GM21390 (cell line): ENCODE measurements around the gene ZBTB20.
"Not testable (repeated sequence)": the region's sequence is repeated elsewhere in the genome, so short reads cannot be mapped to it uniquely, and the experiment has no call there.

ENCODE experiments used
- ATAC-seq: cut with Tn5 transposase; IDR thresholded peaks from one replicate; pipeline ENCODE4 v1.9.1; 2021; ENCODE audit not compliant: unreplicated experiment

The ZBTB20 gene

DNA sequence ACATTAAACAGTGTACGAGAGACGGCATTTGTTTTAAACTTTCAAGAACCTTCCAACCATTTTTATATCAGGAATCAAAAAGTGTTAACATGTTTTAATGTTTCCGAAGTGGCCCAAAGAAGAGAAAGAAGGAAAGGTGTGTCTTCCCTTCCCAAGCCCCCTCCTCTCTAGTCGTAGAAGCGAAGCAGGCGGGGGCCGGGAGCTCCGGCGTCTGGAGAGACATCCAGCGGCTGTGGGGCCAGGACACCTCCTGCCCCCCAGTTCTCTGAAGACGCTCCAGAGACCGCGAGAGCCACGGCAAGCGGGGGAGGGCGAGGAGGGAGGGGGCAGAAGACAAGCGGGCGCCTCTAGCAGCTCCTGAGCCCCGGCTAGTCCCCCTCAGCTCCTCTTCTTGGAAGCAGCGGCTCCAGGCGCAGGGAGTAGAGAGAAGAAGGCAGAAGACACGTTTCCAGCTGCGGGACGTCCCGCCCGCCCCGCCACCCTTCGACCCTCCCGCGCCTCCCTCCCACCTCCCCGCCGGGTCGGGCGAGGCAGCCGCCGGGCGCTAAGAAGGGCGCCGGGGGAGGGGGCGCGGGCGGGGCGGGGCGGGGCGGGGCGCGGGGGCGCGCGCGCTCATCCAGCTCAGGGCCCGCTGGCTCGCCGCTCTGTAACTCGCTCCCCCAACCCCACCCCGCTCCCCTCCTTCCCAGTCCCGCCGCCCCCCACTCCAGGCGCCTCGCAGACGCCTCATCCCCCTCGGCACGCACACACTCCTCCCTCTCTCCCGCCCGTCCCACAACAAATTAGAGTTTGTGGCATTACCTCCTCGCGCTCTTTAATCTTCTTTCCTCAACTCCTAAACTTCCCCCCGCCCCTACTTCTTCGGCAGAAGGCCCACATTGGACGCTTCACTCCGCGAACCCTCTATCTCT, at the start of gene ZBTB20:
ZBTB20 (minus strand) TSS at position 871 of the 911 bp plus-strand sequence.
- ATAC-seq: peak; percentile 30

DNA sequence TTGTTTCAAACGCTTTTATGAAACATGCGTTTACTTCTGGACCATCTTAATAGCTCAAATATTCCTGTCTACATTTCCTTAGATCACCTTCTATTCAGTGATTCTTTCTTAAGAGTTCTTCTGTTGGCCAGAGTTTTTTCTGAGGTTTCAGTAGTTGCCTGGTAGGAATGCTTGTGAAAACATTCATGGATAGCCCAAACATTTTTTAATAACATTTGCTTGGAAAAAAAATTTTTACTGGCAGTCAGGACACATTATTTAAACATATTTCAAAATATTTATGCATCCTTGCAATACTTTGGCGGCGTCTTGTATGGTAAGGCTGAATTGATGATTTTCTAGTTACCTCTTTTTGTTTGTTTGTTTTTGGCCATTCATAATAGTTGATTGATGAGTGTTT, 47.4 kb upstream of the ZBTB20 start:
- no peak for ATAC-seq

DNA sequence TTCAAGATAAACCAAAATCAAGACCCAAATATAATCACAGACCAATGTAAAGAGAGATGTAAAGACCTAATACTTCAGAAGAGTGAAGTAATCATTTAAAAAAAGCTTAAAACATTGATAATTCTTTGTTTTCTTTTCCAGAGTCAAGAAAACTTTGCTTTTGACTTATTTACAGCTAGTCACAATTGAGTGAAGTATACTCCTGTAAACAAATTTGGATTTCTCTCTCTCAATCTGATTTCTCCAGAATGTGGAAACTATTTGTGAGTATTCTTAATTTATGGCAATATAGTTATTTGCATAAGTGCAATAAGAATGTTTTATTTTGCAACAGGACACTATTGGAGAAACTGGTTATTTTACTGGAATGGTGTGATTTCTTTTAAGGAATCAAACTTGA, 43.7 kb upstream of the ZBTB20 start:
- no peak for ATAC-seq

DNA sequence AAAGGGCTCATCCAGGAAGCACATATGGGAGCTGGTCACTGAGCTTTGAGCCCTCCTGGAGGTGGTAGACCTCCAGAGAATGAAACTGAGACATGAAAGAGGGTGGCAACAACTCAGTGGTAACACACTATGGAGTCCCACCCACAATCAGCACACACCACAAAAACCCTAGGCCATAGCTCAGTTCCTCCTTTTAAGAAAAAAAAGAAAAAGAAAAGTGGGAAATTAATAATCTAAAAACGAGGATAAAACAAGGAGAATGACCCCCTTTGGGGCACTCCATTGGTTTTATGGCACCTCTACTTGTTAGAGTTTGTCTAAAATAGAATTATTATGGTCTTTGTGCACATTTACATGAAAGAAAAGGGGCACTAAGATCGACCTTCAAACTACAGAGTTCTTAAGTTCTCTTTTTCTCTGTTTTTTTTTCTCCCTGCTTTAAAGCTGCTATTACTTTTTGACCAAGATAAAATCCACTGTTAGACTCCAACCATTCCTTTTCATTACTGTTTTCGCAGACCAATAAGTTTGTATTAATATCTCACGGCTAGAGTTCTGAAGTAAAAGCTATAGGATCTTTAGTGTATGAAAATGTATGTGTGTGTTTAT, 40.2 kb upstream of the ZBTB20 start:
- peak; percentile 100 for ATAC-seq

DNA sequence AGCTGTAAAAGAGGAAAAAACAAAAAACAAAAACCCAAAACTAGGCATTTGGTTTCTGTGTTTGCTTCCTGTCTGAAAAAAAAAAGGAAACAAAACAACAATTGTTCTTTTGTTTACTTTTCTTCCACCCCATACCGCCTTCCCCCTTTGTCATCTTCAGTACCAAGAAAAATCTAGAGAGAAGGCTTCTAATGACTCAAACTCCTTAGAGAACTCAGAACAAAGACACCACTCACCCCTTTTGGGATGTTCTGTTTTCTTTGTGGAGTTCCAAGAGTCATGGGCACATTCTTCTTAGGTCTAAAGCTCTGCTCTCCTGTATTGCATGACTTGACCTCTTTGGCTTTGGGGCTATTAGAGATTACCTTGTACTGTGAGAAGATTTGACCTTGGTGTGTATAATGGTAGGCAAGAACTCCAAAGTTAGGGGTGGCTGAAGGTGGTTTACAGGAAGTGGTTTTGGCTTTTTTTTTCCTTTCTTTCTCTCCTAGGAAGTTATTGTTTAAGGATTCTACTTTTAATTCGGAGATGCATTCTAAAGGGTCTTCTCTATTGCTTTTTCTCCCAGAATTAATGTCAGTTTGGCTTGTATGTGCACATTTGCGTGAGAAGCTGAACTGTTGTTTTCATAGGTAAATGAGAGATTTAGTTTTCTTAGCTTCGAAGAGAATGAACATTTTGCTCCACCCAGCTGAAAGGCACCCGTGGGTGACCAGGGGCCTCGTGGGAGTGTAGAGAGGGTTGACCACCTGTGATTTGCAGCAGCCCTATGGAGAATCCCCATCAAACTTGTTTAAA, 39.5 kb upstream of the ZBTB20 start:
- ATAC-seq: peak; percentile 47

DNA sequence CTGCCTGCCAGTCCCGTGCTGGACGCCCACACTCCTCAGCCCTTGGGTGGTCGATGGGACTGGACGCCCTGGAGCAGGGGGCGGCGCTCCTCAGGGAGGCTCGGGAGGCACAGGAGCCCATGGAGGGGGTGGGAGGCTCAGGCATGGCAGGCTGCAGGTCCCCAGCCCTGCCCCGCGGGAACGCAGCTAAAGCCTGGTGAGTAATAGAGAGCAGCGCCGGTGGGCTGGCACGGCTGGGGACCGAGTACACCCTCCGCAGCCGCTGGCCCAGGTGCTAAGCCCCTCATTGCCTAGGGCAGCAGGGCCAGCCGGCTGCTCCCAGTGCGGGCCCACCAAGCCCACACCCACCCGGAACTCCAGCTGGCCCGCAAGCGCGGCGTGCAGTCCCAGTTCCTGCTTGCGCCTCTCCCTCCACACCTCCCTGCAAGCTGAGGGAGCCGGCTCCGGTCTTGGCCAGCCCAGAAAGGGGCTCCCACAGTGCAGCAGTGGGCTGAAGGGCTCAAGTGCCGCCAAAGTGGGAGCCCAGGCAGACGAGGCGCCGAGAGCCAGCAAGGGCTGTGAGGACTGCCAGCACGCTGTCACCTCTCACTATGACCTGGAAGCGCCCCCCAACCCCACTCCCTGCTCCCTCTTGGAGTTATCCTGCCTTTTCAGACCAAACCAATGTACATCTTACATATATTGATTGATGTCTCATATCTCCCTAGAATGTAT, 37.9 kb upstream of the ZBTB20 start:
- ATAC-seq: not testable (repeated sequence)

DNA sequence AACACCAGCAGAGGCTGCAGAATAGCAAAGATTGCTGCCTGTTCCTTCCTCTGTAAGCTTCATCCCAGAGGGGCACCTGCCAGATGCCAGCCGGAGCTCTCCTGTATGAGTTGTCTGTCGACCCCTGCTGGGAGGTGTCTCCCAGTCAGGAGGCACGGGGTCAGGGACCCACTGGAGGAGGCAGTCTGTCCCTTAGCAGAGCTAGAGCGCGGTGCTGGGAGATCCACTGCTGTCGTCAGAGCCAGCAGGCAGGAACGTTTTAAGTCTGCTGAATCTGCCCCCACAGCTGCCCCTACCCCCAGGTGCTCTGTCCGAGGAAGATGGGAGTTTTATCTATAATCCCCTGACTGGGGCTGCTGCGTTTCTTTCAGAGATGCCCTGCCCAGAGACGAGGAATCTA, 31.8 kb upstream of the ZBTB20 start:
- not testable (repeated sequence) for ATAC-seq

DNA sequence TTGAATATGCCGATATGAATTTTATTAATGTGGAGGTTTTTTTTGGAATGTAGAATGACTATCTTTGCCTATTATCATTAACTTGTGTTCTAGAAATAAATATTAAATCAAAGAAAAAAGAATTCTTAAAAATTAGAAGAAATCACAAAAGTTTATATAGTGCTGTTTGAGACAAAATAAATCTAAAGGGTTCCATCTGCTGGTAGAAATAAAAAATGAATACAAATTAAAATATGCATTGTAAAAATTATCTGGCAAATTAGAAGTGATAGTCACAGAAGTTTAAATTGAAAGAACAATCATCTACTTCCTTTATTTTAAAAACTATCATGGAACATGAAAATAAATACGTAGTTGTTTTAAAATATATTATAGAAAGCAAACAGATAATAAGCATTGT, 22.7 kb upstream of the ZBTB20 start:
- no peak for ATAC-seq

DNA sequence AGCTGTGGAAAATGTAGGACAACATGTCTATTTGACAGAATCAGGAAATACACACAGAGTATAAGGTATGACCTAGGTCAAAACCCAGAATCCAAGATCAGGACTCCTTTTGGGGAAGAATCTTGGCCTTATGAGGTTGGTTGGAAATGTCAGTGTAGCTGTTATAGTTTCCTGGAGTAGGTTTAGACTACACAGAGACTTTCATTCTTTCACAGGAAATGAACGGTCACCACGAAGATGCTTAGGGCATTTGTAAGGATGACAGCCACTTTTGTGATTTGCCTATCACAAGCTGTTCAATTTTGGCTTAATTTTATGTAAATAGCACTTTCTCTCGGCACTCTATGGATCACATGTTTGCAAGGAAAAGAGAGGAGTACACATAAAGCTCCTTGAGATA, 18.6 kb upstream of the ZBTB20 start:
- ATAC-seq: no peak

DNA sequence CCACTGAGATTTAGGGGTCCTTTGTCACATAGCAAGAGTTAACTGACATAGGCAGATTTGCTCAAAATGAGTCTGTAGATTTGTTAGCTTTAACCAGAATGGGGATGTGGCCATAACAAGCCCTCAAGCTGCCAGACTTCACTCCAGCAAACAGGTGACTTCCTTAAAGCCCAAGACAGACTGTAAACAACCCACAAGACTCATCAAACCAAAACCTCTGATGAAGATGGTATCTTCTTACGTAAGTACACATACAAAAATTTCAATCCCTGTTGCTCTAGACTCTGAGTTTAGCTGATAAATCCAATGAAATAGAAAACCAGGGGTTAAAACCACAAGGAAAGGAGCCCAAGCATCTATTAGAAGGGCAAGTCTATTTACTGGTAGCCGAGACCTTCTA, 18.2 kb upstream of the ZBTB20 start:
- ATAC-seq: no peak

DNA sequence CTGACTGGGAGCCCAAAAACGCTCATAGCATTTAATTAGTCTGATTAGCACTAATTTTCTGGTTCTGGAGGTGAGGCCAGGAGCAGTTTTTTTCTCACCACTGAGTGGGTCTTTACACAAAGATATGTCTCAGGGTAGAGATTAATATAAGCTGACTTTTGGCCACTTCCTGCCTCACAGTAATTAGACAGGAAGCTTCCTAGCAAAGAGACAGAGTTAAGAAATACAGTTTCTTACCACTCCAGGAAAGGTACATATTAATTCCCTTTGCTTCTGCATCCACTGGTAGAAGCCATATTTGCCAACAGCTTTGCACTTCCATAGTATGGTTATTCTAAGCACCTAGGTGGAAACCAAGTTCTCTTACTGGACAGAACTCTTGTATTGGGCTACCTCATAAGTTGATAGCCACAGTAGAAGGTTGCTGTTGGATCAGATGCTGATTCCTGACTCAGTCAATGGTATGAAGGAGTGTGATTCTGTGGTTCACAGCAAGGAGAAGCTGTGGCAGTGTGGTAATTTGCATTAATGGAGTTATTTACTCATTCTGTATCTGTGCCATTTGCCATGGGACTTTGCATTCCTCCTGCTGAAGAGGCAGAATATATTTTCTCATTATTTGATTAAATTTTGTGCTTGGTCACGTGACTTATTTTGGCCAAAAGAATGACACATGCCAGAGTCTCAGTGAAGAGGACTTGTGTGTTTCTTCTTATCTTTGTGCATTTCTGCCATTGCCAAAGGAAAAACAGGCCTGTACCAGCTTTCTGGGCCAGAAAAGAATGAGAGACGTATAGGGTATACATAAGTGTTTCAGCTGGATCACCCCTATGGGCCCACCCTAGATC, 17.5 kb upstream of the ZBTB20 start:
- ATAC-seq: no peak

DNA sequence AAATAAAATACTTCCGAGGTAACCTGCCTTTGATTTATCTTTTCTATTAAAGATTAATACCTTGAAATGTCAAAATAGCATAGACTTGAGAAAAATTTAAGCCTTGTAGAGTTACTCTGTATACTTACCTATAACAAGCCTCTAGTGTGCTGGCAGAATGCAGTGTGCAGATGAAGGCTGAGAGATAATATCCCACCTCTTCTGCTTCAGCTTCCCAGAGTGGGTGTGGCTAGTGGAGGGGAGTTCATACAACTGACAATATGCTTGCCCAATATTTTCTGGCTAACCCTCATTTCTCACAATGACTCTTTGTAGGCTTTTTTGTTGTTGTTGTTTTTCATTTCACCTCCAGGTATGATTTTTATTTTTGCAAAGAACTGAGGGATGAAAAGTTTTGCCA, 15.7 kb upstream of the ZBTB20 start:
- no peak for ATAC-seq

DNA sequence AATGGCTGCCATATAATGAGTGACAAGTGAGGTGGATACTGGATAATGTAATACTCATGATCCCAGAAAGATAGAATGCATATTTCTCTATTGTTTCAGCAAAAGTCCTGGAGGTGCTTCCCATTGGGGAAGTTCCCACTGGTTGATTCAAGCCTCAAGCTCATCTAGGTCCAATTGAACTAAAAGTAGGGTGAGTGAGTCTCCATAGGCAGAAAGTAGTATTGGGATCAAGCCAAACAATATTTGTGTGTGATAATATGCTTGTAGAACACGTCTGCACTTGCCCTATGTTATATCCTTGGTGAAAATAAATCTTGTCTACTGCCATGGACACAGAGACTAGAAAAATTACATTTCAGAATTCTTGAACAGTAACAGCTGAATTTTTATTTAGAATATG, 14.8 kb upstream of the ZBTB20 start:
- no peak for ATAC-seq

DNA sequence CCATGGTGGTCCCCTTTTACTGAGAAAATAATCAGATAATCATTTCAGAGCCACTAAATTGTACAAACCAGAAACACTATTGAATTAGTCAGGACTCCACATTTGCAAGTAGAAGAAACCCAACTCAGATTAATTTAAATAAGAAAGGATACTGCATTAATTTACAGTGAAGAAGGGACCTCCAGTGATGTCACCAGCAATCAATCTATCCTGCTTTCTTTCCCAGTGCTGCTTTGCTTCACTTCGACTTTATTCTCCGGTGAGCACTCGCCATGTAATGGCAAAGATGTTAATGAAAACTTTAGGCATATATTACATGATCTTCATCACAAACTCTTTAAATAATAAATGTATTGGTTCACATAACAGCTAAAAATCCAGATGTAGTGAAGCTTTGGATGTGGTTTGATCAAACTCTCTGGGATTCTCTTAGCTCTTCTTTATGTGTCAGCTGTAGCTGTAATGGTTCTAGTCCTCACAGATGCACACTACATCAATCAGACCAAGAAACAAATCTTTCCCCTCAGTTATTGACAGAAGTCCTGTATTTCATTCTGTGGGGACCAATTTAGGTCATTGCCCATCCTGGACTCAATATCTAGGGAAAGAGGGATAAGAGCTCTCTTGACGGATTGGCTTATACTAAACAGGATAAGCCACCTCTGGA, 14.2 kb upstream of the ZBTB20 start:
- no peak for ATAC-seq

DNA sequence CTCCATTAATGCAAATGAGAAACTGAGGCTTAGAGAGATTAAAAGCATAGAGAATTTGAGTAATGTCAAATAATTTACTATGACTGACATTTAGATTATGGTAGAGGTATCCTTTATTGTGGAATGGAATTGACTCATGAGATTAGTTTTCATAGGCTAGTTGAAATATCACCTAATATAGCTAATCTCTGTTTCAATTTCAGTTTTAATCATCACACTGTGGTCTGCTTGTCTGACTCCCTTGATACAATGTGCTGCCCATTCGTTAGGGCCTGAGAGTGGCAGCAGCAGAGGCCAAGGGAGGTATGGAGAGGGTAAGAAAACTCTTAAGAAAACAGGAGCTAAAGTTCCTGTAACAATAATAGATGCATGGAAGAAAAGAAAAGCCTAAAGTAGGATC, 13.2 kb upstream of the ZBTB20 start:
- ATAC-seq: peak; percentile 100

DNA sequence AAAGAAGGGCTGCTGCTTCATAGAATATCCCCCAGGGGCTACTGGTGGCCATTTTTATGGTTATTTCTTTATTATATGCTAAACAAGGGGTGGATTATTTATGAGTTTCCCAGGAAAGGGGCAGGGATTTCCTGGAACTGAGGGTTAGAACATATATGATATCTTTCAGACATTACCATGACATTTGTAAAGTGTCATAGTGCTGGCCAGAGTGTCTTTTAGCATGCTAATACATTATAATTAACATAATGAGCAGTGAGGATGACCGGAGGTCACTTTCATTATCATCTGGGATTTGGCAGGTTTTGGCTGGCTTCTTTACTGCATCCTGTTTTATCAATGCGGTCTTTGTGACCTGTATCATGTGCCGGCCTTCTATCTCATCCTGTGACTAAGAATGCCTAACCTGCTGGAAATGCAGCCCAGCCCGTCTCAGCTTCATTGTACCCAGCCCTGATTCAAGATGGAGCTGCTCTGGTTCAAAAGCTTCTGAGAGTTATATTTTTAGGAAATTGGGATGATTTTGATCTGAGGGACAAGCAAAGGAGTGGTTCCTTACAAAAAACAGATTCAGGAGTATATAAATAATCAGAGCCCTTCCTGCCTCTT, 9.1 kb upstream of the ZBTB20 start:
- no peak for ATAC-seq

DNA sequence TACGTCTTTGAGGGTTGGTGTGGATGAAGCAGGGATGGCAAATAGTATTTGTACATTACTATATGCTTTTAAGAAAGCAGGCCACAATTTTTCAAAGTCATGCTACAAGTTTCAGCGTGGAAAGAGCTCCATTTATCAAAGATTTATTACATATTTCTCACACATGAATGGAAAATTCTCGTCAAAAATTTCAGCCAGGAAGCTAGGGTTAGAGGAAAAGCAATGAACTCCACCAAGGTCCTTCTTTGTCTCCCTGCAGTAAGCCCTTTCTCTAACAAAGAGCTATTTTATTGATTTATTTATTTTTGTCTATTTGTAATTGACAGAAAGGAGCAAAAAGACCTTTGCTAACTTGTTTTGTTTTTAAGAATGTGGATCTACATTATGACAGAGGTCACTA, 7.5 kb upstream of the ZBTB20 start:
- ATAC-seq: no peak

DNA sequence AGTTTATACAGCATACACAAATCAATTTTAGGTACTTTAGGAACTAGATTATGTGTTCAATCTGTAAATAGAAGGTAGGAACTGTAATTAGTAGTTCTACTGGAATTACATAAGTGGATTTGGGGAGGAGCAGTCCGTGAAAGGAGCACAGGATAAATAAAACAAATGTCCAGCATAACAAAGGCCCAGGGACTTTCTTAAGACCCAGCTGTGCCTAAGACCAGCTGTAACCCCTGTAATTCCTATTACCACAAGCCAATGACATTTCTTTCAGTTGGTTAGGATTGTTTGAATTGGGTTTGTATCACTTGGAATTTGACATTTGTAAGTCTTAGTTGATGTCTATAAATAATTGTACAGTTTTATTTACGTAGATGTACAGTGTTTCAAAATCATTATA, 4.8 kb upstream of the ZBTB20 start:
- no peak for ATAC-seq

DNA sequence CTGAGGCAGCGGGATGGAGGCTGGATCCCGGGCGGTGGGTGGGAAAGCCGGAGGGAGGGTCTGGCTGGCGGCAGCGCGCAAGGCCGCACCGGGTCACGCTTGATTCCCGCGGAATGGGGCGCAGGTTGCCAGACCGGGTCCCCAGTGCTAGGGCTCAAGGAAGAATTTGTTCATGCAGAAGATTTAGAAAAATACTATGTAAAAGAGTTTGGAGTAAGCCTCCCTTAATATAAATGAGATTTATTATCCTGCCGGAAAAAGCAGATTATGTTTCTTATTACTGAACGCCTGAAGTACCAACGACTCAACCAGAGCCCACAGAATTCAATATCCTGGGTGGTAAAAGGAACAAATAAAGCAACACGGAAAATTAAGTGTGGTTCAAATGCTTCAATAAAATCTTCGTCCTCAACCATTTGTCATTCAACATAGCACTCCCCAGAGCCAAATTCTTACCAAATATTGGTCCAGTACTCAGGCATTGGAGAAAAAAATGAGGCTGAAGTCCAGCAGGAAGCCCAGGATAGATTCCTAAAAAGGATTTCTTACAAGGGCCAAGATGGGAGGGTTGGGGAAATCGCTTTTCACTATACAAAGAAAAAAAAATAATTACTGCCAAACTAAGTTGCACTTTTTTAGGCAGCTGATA, 1.2 kb upstream of the ZBTB20 start:
- ATAC-seq: no peak
